Kidney (tissue), 14 donors: Measurements from ENCODE around the gene TRIM41. TPM values are rescaled to one million over a fixed set of nuclear protein-coding genes. Genes with fewer than 3 reads are reported as not detected.

ENCODE experiments used
- DNase-seq, 5 donors: peaks; one replicate each; pipeline ENCODE4 v3.0.0-alpha.2; 2013 to 2020
- FAIRE-seq: peaks from 2 replicates; lab custom pipeline; 2012; peaks lifted over from hg19 to GRCh38; lab: Jason Lieb, UNC
- H3K27ac ChIP-seq, 2 donors: one replicate each; pipeline ENCODE4 v1.7.0; 2013; ENCODE audit warnings: low read depth in 2 of 2, low read length in 2 of 2, inconsistent platforms in 1 of 2
- H3K27me3 ChIP-seq: one replicate; pipeline ENCODE4 v1.7.1; 2013; ENCODE audit warnings: low read length, inconsistent platforms; ENCODE audit not compliant: control insufficient read depth, insufficient read depth
- H3K36me3 ChIP-seq, 3 donors: one replicate each; pipeline versions ENCODE4 v1.7.0 to v1.7.1; 2013; ENCODE audit warnings: low read length in 3 of 3, control low read depth in 1 of 3, inconsistent platforms in 1 of 3; ENCODE audit not compliant: insufficient read depth in 3 of 3, control insufficient read depth in 2 of 3
- H3K4me1 ChIP-seq, 3 donors: one replicate each; pipeline versions ENCODE4 v1.7.0 to v1.7.1; 2013; ENCODE audit warnings: low read length in 3 of 3, inconsistent platforms in 1 of 3, low read depth in 1 of 3; ENCODE audit not compliant: control insufficient read depth in 2 of 3, insufficient read depth in 2 of 3
- H3K4me3 ChIP-seq, 3 donors: one replicate each; pipeline versions ENCODE4 v1.7.0 to v1.8.1; 2013; ENCODE audit warnings: low read length in 3 of 3, control low read depth in 1 of 3, inconsistent platforms in 1 of 3
- H3K9ac ChIP-seq, 3 donors: one replicate each; pipeline versions ENCODE4 v1.7.0 to v1.7.1; 2013; ENCODE audit warnings: low read length in 3 of 3, control low read depth in 1 of 3, inconsistent platforms in 1 of 3
- H3K9me3 ChIP-seq, 3 donors: one replicate each; pipeline versions ENCODE4 v1.7.0 to v1.7.1; 2013; ENCODE audit warnings: low read length in 3 of 3, control low read depth in 1 of 3, inconsistent platforms in 1 of 3; ENCODE audit not compliant: control insufficient read depth in 2 of 3, insufficient read depth in 1 of 3
- CTCF ChIP-seq: IDR thresholded peaks from 3 replicates; pipeline ENCODE4 v1.5.1; 2012; ENCODE audit warnings: mild to moderate bottlenecking, moderate library complexity, borderline replicate concordance; ENCODE audit not compliant: insufficient read depth; ENCODE audit errors: extremely low read depth
- intact Hi-C: fragments of 100-400 bp; cut with DNase I; formaldehyde crosslinking; loops from one replicate; pipeline ENCODE4 v1.11.1; 2022
- polyA plus RNA-seq: library from polyadenylated mRNA; stranded (reverse); fragments of 350-450 nt; fragmentation: Illumina TruSeq; extraction: RNeasy Lipid Tissue Mini Kit (QIAGEN cat#74804); gene quantifications from one replicate; pipeline ENCODE4 v1.2.3, GENCODE V29; 2014; ENCODE audit warnings: low read depth, low replicate concordance; ENCODE audit not compliant: insufficient read depth
- total RNA-seq: library from RNA; stranded (reverse); fragmentation: NEBNext Ultra II Directional; extraction: Animal tissue kit (Norgen Biotek cat#: 25700); gene quantifications from one replicate; pipeline ENCODE4 v1.2.1, GENCODE V29; 2021
- donor health status: control.
- donor health status: control.
- donor health status: control.
- donor health status: control.
- donor health status: control.
- donor health status: DM: yes; HTN: yes; CAD: no.
- donor health status: Normal renal cell carcinoma (clear cell type).

Gene TRIM41
- total and polyA plus RNA-seq, 2 donors from 2014 or later, result 21.8 to 34.9 TPM

- DNase-seq (peak; percentile 98 to 99 (median 98)), FAIRE-seq (peak; percentile 11)
- H3K36me3 ChIP-seq, result no peaks in the 10 kb centered on the region
- H3K4me1 ChIP-seq, result peaks cover 0 to 8% (median 6%) of the 10 kb centered on the region in 3 donors
- intact Hi-C loops, result no loop called here
- no peak for TF ChIP-seq CTCF
- peak overlapping the region; percentile 84 to 89 for H3K27ac ChIP-seq
- H3K4me3 ChIP-seq, result peak overlapping the region; percentile 81 to 98 (median 87)
- H3K9me3 ChIP-seq, result no peaks in the 10 kb centered on the region
- no peaks in the 10 kb centered on the region for H3K27me3 ChIP-seq
- H3K9ac ChIP-seq, result peak overlapping the region; percentile 56 to 93 (median 75)
Measured at GRCh38 chr5:181191526-181192336, 31.4 kb upstream of the TRIM41 start.

- no peak for TF ChIP-seq CTCF
- Histone ChIP-seq H3K27ac (peak overlapping the region in 1 of 2 donors; percentile 89), H3K4me1 (peaks cover 0 to 8% (median 6%) of the 10 kb centered on the region in 3 donors), H3K36me3 (no peaks in the 10 kb centered on the region), H3K27me3 (no peaks in the 10 kb centered on the region), H3K9ac (peak overlapping the region in 2 of 3 donors; percentile 75 to 93), H3K4me3 (peak overlapping the region; percentile 65 to 98 (median 81)), H3K9me3 (no peaks in the 10 kb centered on the region)
- DNase-seq (no peak), FAIRE-seq (no peak)
- intact Hi-C loops, result no loop called here
Measured at GRCh38 chr5:181192337-181193046, 30.6 kb upstream of the TRIM41 start.

- H3K4me1 ChIP-seq, result peaks cover 0 to 8% (median 6%) of the 10 kb centered on the region in 3 donors
- no peaks in the 10 kb centered on the region for H3K27me3 ChIP-seq
- no peak overlapping the region for H3K27ac ChIP-seq
- H3K9ac ChIP-seq, result no peak overlapping the region
- no peak for TF ChIP-seq CTCF
- no peaks in the 10 kb centered on the region for H3K9me3 ChIP-seq
- no peak for DNase-seq
- H3K4me3 ChIP-seq, result no peak overlapping the region
- H3K36me3 ChIP-seq, result no peaks in the 10 kb centered on the region
- intact Hi-C loops, result no loop called here
- no peak for FAIRE-seq
Measured at GRCh38 chr5:181193656-181194055, 29.4 kb upstream of the TRIM41 start.
